SK-N-SH (cell line): ENCODE measurements around the gene AGRP.

Source experiments
- FOSL2 ChIP-seq: IDR thresholded peaks from 2 replicates; pipeline ENCODE4 v1.4.0; 2012; ENCODE audit warnings: low read depth, mild to moderate bottlenecking, moderate library complexity, borderline replicate concordance
- NRF1 ChIP-seq: IDR thresholded peaks from 2 replicates; pipeline ENCODE4 v1.6.1; 2012; ENCODE audit warnings: low read depth, mild to moderate bottlenecking, low read length
- SIN3A ChIP-seq: IDR thresholded peaks from 2 replicates; pipeline ENCODE4 v1.6.1; 2012; ENCODE audit warnings: low read depth, mild to moderate bottlenecking, low read length, moderate library complexity, borderline replicate concordance
- TF ChIP-seq, protein P1 (sequence below): IDR thresholded peaks from 2 replicates; pipeline ENCODE4 v1.4.0; 2012; ENCODE audit warnings: low read depth
- TF ChIP-seq, protein P2 (sequence below): IDR thresholded peaks from 2 replicates; pipeline ENCODE4 v1.4.0; 2012; ENCODE audit warnings: low read depth, borderline replicate concordance
- TF ChIP-seq, protein P3 (sequence below): fragments of 150-350 bp; IDR thresholded peaks from 2 replicates; pipeline ENCODE4 v1.6.1; 2017; ENCODE audit warnings: antibody characterized with exemption, low read length, low read depth, borderline replicate concordance

DNA sequence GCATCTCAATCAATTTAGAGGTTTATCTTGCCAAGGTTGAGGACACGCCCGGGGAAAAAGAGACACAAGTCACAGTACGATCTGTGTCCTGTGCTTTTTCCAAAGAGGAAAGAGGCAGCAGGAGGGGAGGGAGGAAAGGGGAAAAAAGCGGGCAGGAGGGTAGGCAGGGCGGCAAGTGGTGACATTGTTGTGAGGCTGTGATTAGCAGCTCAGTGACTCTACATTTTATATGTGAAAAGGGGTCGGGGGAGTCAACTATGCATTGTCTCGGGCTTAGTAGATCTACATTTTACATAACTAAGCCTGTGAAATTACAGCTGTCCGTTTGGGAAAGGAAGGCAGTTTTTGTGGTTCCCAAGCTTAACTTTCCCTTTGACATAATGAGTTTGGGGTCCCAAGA is 23.1 kb upstream of the AGRP start:
- TF ChIP-seq, protein P1, sequence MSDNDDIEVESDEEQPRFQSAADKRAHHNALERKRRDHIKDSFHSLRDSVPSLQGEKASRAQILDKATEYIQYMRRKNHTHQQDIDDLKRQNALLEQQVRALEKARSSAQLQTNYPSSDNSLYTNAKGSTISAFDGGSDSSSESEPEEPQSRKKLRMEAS = no peak
- no peak for TF ChIP-seq SIN3A
- TF ChIP-seq, protein P2, sequence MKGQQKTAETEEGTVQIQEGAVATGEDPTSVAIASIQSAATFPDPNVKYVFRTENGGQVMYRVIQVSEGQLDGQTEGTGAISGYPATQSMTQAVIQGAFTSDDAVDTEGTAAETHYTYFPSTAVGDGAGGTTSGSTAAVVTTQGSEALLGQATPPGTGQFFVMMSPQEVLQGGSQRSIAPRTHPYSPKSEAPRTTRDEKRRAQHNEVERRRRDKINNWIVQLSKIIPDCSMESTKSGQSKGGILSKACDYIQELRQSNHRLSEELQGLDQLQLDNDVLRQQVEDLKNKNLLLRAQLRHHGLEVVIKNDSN = no peak
- TF ChIP-seq, protein P3, sequence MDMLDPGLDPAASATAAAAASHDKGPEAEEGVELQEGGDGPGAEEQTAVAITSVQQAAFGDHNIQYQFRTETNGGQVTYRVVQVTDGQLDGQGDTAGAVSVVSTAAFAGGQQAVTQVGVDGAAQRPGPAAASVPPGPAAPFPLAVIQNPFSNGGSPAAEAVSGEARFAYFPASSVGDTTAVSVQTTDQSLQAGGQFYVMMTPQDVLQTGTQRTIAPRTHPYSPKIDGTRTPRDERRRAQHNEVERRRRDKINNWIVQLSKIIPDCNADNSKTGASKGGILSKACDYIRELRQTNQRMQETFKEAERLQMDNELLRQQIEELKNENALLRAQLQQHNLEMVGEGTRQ = no peak
- TF ChIP-seq NRF1 = no peak
- no peak for TF ChIP-seq FOSL2
